GM10266 (cell line): ENCODE measurements around the gene TMOD3.

ENCODE experiments used
- DNase-seq: peaks from one replicate; pipeline ENCODE4 v3.0.0; 2012; ENCODE audit errors: extremely low spot score
- TF ChIP-seq, protein P1 (sequence below): IDR thresholded peaks from 2 replicates; pipeline ENCODE4 v1.5.1; 2012; ENCODE audit warnings: mild to moderate bottlenecking, low read depth; ENCODE audit not compliant: control insufficient read depth, insufficient read depth; ENCODE audit errors: missing control alignments

The TMOD3 gene

GRCh38 chr15:51809457-51809856 lies 20.0 kb upstream of the TMOD3 start:
- TF ChIP-seq, protein P1, sequence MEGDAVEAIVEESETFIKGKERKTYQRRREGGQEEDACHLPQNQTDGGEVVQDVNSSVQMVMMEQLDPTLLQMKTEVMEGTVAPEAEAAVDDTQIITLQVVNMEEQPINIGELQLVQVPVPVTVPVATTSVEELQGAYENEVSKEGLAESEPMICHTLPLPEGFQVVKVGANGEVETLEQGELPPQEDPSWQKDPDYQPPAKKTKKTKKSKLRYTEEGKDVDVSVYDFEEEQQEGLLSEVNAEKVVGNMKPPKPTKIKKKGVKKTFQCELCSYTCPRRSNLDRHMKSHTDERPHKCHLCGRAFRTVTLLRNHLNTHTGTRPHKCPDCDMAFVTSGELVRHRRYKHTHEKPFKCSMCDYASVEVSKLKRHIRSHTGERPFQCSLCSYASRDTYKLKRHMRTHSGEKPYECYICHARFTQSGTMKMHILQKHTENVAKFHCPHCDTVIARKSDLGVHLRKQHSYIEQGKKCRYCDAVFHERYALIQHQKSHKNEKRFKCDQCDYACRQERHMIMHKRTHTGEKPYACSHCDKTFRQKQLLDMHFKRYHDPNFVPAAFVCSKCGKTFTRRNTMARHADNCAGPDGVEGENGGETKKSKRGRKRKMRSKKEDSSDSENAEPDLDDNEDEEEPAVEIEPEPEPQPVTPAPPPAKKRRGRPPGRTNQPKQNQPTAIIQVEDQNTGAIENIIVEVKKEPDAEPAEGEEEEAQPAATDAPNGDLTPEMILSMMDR: no peak
- DNase-seq: no peak

DNA sequence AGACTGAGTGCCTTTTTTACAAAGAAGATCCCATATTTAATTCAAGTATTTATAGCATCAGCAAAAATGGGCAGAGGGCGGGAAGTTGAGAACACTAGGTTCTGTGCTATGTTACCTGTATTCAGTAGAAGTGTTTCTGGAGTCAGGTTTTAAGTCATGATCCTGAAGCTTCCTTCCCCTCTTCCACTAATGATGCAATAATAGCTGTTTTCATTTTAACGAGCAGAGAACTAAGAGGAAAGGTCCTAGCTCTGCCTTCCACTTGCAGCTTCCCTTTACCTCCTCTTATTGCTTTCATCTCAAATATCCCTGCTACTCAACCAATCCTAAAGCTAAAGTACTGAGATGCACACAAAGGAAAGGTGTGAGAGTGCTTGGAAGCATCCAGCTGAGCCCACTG lies 16.9 kb upstream of the TMOD3 start:
- no peak for DNase-seq
- TF ChIP-seq, protein P1: no peak

DNA sequence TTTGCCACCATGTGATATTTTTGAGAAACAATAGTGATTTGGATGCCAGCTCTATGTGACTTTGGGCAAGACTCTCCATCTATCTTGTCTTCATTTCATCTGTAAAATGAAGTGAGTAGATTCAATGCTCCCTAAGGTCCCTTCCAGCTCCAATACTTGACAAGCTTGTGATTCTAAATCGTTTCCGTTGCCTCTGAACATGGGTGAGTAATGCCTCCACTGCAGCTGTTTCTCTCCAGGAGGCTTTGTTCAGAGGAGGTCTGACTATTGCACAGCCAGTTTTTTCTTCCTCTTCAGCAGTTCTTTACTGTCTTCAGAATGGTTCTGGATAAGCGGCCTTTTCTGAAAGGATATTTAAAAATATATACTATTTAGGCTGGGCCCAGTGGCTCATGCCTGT lies 14.8 kb upstream of the TMOD3 start:
- DNase-seq: no peak
- TF ChIP-seq, protein P1: no peak

DNA sequence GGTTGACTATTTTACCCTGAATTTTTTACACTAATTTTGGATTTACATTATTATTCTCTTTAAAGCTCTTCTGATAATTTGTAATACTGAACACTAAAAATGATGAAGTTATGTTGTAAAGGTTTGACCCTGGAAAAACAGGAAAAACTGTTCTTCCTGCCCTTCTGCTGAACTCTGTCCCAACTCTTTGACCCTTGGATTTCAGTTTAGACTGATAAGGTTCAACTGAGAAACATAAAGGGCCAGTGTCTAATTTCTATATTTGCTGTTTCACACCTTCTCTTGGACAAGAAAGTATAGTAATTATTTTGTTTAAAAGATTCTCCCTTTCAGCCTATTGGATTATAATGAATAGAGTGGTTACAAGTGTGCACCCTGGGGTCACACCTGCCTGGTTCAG lies 12.8 kb upstream of the TMOD3 start:
- TF ChIP-seq, protein P1: no peak
- DNase-seq: no peak

- no peak for DNase-seq
- TF ChIP-seq, protein P1: no peak
Measured at GRCh38 chr15:51818150-51818549, 11.3 kb upstream of the TMOD3 start.

GRCh38 chr15:51825698-51826097 lies 3.8 kb upstream of the TMOD3 start:
- DNase-seq: no peak

DNA sequence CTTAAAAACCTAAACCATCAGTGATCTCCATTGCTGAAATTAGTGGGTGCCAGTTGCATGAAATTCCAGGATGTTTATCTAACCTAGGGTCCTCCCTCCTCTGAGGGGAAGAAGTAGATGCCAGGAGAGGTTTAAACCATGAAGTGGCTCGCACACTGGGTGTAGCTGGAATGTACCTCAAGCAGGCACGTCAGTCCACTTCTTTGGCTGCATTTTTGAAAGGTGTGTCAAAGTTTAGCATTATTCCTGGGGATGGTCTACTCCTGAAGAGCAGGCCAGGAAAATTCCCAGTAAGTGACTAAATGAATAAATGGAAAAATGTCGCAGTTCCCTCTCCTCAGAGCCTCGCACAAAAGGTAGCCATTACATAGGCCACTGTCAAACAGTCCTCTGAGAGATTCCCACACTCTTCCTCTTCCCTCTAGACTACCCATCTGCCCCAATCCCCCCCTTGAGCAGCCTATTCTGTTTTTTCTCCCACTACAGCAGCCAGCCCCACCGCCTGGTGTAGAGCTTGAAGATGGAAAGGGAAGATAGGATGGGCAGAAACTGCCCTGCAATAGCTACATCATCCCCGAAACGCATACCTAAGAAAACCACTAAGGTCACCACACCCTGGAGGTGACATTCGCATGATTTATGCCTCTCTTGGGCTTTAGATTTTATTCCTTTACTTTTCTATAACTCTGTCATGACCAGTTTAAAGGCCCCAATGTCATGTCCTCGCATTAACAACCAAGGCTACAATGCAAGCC lies 655 bp upstream of the TMOD3 start:
- TF ChIP-seq, protein P1: no peak
- no peak for DNase-seq

More at GRCh38 chr15:51825698-51826097, 3.8 kb upstream of the TMOD3 start:
- TF ChIP-seq, protein P1: no peak
